AG04450 (cell line): ENCODE data around the gene KLRG1. TPM values are rescaled to one million over a fixed set of nuclear protein-coding genes. Genes with fewer than 3 reads are reported as not detected.

ENCODE experiments used
- CTCF ChIA-PET: fragments of 300-600, 350-600 bp; formaldehyde crosslinking; extraction: SDS; loops from one replicate; lab custom pipeline; 2022; ENCODE audit warnings: antibody characterized with exemption, inconsistent platforms; lab: Charles Lee
- POLR2A ChIA-PET: fragments of 350-600 bp; formaldehyde crosslinking; extraction: SDS; loops from one replicate; lab custom pipeline; 2021; ENCODE audit warnings: antibody characterized with exemption, inconsistent platforms; lab: Yijun Ruan, JAX
- DNase-seq: peaks from one replicate; pipeline ENCODE4 v3.0.0-alpha.2; 2011; ENCODE audit warnings: low read depth, low spot score
- H3K27ac ChIP-seq: one replicate; pipeline ENCODE4 v1.5.1; 2012; ENCODE audit warnings: low read depth, low read length, control low read depth
- H3K27me3 ChIP-seq: one replicate; pipeline ENCODE4 v1.6.0; 2012; ENCODE audit warnings: low read length; ENCODE audit not compliant: control insufficient read depth, insufficient read depth
- H3K4me3 ChIP-seq: 2 replicates; pipeline ENCODE4 v1.5.1; 2011; ENCODE audit warnings: mild to moderate bottlenecking, low read depth, low read length, control low read depth
- H3K9me3 ChIP-seq: 2 replicates; pipeline ENCODE4 v1.5.1; 2012; ENCODE audit warnings: low read length; ENCODE audit not compliant: control insufficient read depth, insufficient read depth
- CTCF ChIP-seq: IDR thresholded peaks from 2 replicates; pipeline ENCODE4 v1.5.1; 2011; ENCODE audit warnings: low read depth, low read length, control low read depth, inconsistent platforms
- polyA plus RNA-seq: library from polyadenylated mRNA; depleted of rRNA; stranded (reverse); fragments of >200 nt; gene quantifications from 2 replicates; pipeline ENCODE4 v1.2.3, GENCODE V29; 2011

KLRG1 gene
- polyA plus RNA-seq, 1 experiment: 1.7 TPM

GRCh38 chr12:8956772-8957171, 32.6 kb upstream of the KLRG1 start:
- ChIA-PET CTCF (no interaction called here), POLR2A (no interaction called here)
- no peak for TF ChIP-seq CTCF
- no peak overlapping the region for H3K4me3 ChIP-seq
- no peak for DNase-seq
- H3K27ac ChIP-seq: no peak overlapping the region
- H3K27me3 ChIP-seq: no peaks in the 10 kb centered on the region
- H3K9me3 ChIP-seq: peaks cover 5% of the 10 kb centered on the region; the same call in 1 of the 2 replicates

- no peak overlapping the region for H3K4me3 ChIP-seq
- CTCF ChIA-PET: interaction anchor here (0.6 kb wide), 1 partner anchor 93 kb away, joined by 3 read pairs; no protein-coding TSS in a partner anchor
- H3K9me3 ChIP-seq: peaks cover 5% of the 10 kb centered on the region; the same call in 1 of the 2 replicates
- H3K27ac ChIP-seq: no peak overlapping the region
- no peak for DNase-seq
- H3K27me3 ChIP-seq: no peaks in the 10 kb centered on the region
- POLR2A ChIA-PET: no interaction called here
- no peak for TF ChIP-seq CTCF
These were observed 31.8 kb upstream of the KLRG1 start for GRCh38 chr12:8957561-8957960.

GRCh38 chr12:8958066-8958465, 31.3 kb upstream of the KLRG1 start:
- POLR2A ChIA-PET: no interaction called here
- no peak for DNase-seq
- no peak overlapping the region for H3K4me3 ChIP-seq
- H3K27ac ChIP-seq: no peak overlapping the region
- H3K9me3 ChIP-seq: peaks cover 5% of the 10 kb centered on the region; the same call in 1 of the 2 replicates
- no peak for TF ChIP-seq CTCF
- CTCF ChIA-PET: interaction anchor here (0.6 kb wide), 1 partner anchor 92 kb away, joined by 3 read pairs; no protein-coding TSS in a partner anchor
- H3K27me3 ChIP-seq: no peaks in the 10 kb centered on the region

DNA sequence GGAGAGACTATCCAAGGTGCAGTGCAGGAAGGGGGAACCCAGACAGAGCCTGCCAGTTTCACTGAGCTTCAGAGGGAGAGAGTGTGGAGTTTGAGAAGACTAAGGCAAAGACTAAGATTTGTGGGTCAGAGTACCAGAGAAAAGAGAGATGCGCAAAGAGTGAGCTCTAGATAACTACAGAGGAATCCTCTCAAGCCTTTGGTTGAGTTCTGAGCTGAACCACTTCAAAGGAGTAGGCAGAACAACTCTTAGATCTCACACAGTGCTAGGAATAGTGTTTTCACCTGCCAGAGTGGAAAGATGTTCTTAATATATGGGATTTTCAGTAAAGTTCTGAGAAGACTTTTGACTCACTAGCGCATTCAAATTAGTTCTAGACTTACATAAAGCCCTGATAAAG, 29.2 kb upstream of the KLRG1 start:
- TF ChIP-seq CTCF: no peak
- Histone ChIP-seq H3K27me3 (no peaks in the 10 kb centered on the region), H3K4me3 (no peak overlapping the region), H3K27ac (no peak overlapping the region), H3K9me3 (peaks cover 5% of the 10 kb centered on the region; the same call in 1 of the 2 replicates)
- ChIA-PET CTCF (interaction anchor here (0.7 to 1.2 kb wide), 2 partner anchors 11 to 78 kb away, joined by 3 read pairs; no protein-coding TSS in a partner anchor), POLR2A (no interaction called here)
- DNase-seq: no peak

- Histone ChIP-seq H3K9me3 (peaks cover 5% of the 10 kb centered on the region), H3K27ac (no peak overlapping the region), H3K27me3 (no peaks in the 10 kb centered on the region), H3K4me3 (no peak overlapping the region)
- no peak for DNase-seq
- no peak for TF ChIP-seq CTCF
- CTCF ChIA-PET: no interaction called here
- POLR2A ChIA-PET: no interaction called here
These were observed 20.6 kb upstream of the KLRG1 start for GRCh38 chr12:8968761-8969160.
